Stimulated activated naive CD8-positive, alpha-beta T cell treated with anti-CD3 and anti-CD28 coated beads, Interleukin-15, amount 100 ng/mL, for 72 hours (primary cell): ENCODE data around the gene TBXAS1.

ENCODE experiments used
- ATAC-seq: fragments of 150-1000 bp; cut with Tn5 transposase; 2 replicates; pipeline ENCODE4 v1.10.0; 2021; ENCODE audit warnings: mild to moderate bottlenecking, moderate library complexity
- DNase-seq, 2 donors: peaks; one replicate each; pipeline ENCODE4 v3.0.0; 2021 to 2022
- H3K27ac Mint-ChIP-seq, 2 donors: one replicate each; pipeline ENCODE4 v1.8.0; 2022; ENCODE audit warnings: mild to moderate bottlenecking in 2 of 2, mixed read lengths in 2 of 2, moderate library complexity in 2 of 2
- H3K27me3 Mint-ChIP-seq: one replicate; pipeline ENCODE4 v1.8.0; 2022; ENCODE audit warnings: mixed read lengths
- H3K4me1 Mint-ChIP-seq: one replicate; pipeline ENCODE4 v1.8.0; 2022; ENCODE audit warnings: mild to moderate bottlenecking, mixed read lengths
- H3K4me3 Mint-ChIP-seq, 2 donors: one replicate each; pipeline ENCODE4 v1.8.0; 2022; ENCODE audit warnings: mild to moderate bottlenecking in 2 of 2, mixed read lengths in 2 of 2, moderate library complexity in 1 of 2
- H3K9me3 Mint-ChIP-seq, 2 donors: one replicate each; pipeline ENCODE4 v1.8.0; 2022; ENCODE audit warnings: mixed read lengths in 2 of 2

TBXAS1 gene

GRCh38 chr7:139857791-139858190, 28.7 kb downstream of the TBXAS1 start:
- peaks cover 9% of the 10 kb centered on the region for H3K27me3 Mint-ChIP-seq
- ATAC-seq (no peak), DNase-seq (no peak)
- H3K9me3 Mint-ChIP-seq, result peaks cover 4 to 8% of the 10 kb centered on the region in 2 donors
- no peak overlapping the region for H3K27ac Mint-ChIP-seq
- H3K4me1 Mint-ChIP-seq, result peaks cover 23% of the 10 kb centered on the region
- H3K4me3 Mint-ChIP-seq, result no peak overlapping the region

- Mint-ChIP-seq H3K27ac (peak overlapping the region in 1 of 2 donors; percentile 54), H3K27me3 (peaks cover 16% of the 10 kb centered on the region), H3K9me3 (peaks cover 16 to 19% of the 10 kb centered on the region in 2 donors), H3K4me1 (peaks cover 10% of the 10 kb centered on the region), H3K4me3 (no peak overlapping the region)
- no peak for DNase-seq
- no peak for ATAC-seq
Measured at GRCh38 chr7:139860090-139860775, 31.2 kb downstream of the TBXAS1 start.

GRCh38 chr7:139861803-139862202, 32.7 kb downstream of the TBXAS1 start:
- no peak for ATAC-seq
- Mint-ChIP-seq H3K27me3 (peaks cover 17% of the 10 kb centered on the region), H3K9me3 (peaks cover 16 to 19% of the 10 kb centered on the region in 2 donors), H3K4me1 (no peaks in the 10 kb centered on the region), H3K4me3 (no peak overlapping the region), H3K27ac (no peak overlapping the region)
- no peak for DNase-seq

GRCh38 chr7:139866047-139866837, 37.2 kb downstream of the TBXAS1 start:
- H3K4me1 Mint-ChIP-seq, result no peaks in the 10 kb centered on the region
- H3K27ac Mint-ChIP-seq, result no peak overlapping the region
- DNase-seq (no peak), ATAC-seq (no peak)
- H3K9me3 Mint-ChIP-seq, result peaks cover 16 to 19% of the 10 kb centered on the region in 2 donors
- H3K4me3 Mint-ChIP-seq, result no peak overlapping the region
- peaks cover 17% of the 10 kb centered on the region for H3K27me3 Mint-ChIP-seq

GRCh38 chr7:139867847-139868246, 38.8 kb downstream of the TBXAS1 start:
- no peaks in the 10 kb centered on the region for H3K4me1 Mint-ChIP-seq
- no peak for DNase-seq
- H3K4me3 Mint-ChIP-seq, result no peak overlapping the region
- peaks cover 8% of the 10 kb centered on the region for H3K27me3 Mint-ChIP-seq
- H3K27ac Mint-ChIP-seq, result no peak overlapping the region
- ATAC-seq, result no peak
- H3K9me3 Mint-ChIP-seq, result peaks cover 11 to 12% of the 10 kb centered on the region in 2 donors

GRCh38 chr7:139869886-139870285, 40.8 kb downstream of the TBXAS1 start:
- peak in 1 of 2 donors; percentile 17 for DNase-seq

GRCh38 chr7:139870380-139870779, 41.3 kb downstream of the TBXAS1 start:
- no peak overlapping the region for H3K27ac Mint-ChIP-seq
- H3K9me3 Mint-ChIP-seq, result no peaks in the 10 kb centered on the region
- DNase-seq (no peak), ATAC-seq (no peak)
- H3K4me3 Mint-ChIP-seq, result no peak overlapping the region
- no peaks in the 10 kb centered on the region for H3K4me1 Mint-ChIP-seq
- H3K27me3 Mint-ChIP-seq, result no peaks in the 10 kb centered on the region

More at GRCh38 chr7:139869886-139870285, 40.8 kb downstream of the TBXAS1 start:
- Mint-ChIP-seq H3K27ac (no peak overlapping the region), H3K4me3 (no peak overlapping the region), H3K9me3 (no peaks in the 10 kb centered on the region), H3K4me1 (no peaks in the 10 kb centered on the region), H3K27me3 (peaks cover 5% of the 10 kb centered on the region)
- peak; percentile 40 for ATAC-seq

- ATAC-seq (no peak), DNase-seq (no peak)
- no peaks in the 10 kb centered on the region for H3K27me3 Mint-ChIP-seq
- no peak overlapping the region for H3K27ac Mint-ChIP-seq
- no peak overlapping the region for H3K4me3 Mint-ChIP-seq
- no peaks in the 10 kb centered on the region for H3K9me3 Mint-ChIP-seq
- no peaks in the 10 kb centered on the region for H3K4me1 Mint-ChIP-seq
Measured at GRCh38 chr7:139871331-139871730, 42.3 kb downstream of the TBXAS1 start.

GRCh38 chr7:139871820-139872219, 42.8 kb downstream of the TBXAS1 start:
- DNase-seq (no peak), ATAC-seq (no peak)
- H3K9me3 Mint-ChIP-seq, result no peaks in the 10 kb centered on the region
- H3K27me3 Mint-ChIP-seq, result no peaks in the 10 kb centered on the region
- no peak overlapping the region for H3K27ac Mint-ChIP-seq
- H3K4me3 Mint-ChIP-seq, result no peak overlapping the region
- H3K4me1 Mint-ChIP-seq, result no peaks in the 10 kb centered on the region

GRCh38 chr7:139873593-139874301, 44.7 kb downstream of the TBXAS1 start:
- DNase-seq (no peak), ATAC-seq (no peak)
- no peak overlapping the region for H3K27ac Mint-ChIP-seq
- H3K4me3 Mint-ChIP-seq, result no peak overlapping the region
- peaks cover 0 to 4% of the 10 kb centered on the region in 2 donors for H3K9me3 Mint-ChIP-seq
- no peaks in the 10 kb centered on the region for H3K27me3 Mint-ChIP-seq
- H3K4me1 Mint-ChIP-seq, result no peaks in the 10 kb centered on the region

GRCh38 chr7:139874302-139874629, 45.2 kb downstream of the TBXAS1 start:
- peaks cover 0 to 4% of the 10 kb centered on the region in 2 donors for H3K9me3 Mint-ChIP-seq
- ATAC-seq (no peak), DNase-seq (no peak)
- H3K4me1 Mint-ChIP-seq, result no peaks in the 10 kb centered on the region
- H3K4me3 Mint-ChIP-seq, result no peak overlapping the region
- no peak overlapping the region for H3K27ac Mint-ChIP-seq
- no peaks in the 10 kb centered on the region for H3K27me3 Mint-ChIP-seq

- no peak for ATAC-seq
Measured at GRCh38 chr7:139875821-139876241, 46.8 kb downstream of the TBXAS1 start.

GRCh38 chr7:139876622-139877283, 47.7 kb downstream of the TBXAS1 start:
- Mint-ChIP-seq H3K27ac (no peak overlapping the region), H3K4me3 (no peak overlapping the region), H3K9me3 (peaks cover 0 to 4% of the 10 kb centered on the region in 2 donors), H3K27me3 (no peaks in the 10 kb centered on the region), H3K4me1 (no peaks in the 10 kb centered on the region)
- DNase-seq, result no peak
- ATAC-seq, result no peak

More at GRCh38 chr7:139875821-139876241, 46.8 kb downstream of the TBXAS1 start:
- Mint-ChIP-seq H3K4me3 (no peak overlapping the region), H3K4me1 (no peaks in the 10 kb centered on the region), H3K27ac (no peak overlapping the region), H3K27me3 (no peaks in the 10 kb centered on the region), H3K9me3 (peaks cover 0 to 4% of the 10 kb centered on the region in 2 donors)
- DNase-seq, result no peak

GRCh38 chr7:139883814-139884213, 54.8 kb downstream of the TBXAS1 start:
- peaks cover 13% of the 10 kb centered on the region for H3K4me1 Mint-ChIP-seq
- no peak for DNase-seq
- peaks cover 6% of the 10 kb centered on the region in 2 donors for H3K9me3 Mint-ChIP-seq
- no peak overlapping the region for H3K27ac Mint-ChIP-seq
- no peak overlapping the region for H3K4me3 Mint-ChIP-seq
- no peaks in the 10 kb centered on the region for H3K27me3 Mint-ChIP-seq
- ATAC-seq, result no peak

- Mint-ChIP-seq H3K9me3 (peaks cover 6 to 9% of the 10 kb centered on the region in 2 donors), H3K27ac (no peak overlapping the region), H3K4me1 (peaks cover 13% of the 10 kb centered on the region), H3K4me3 (no peak overlapping the region), H3K27me3 (no peaks in the 10 kb centered on the region)
- no peak for DNase-seq
- no peak for ATAC-seq
Measured at GRCh38 chr7:139884441-139884840, 55.4 kb downstream of the TBXAS1 start.
